ENCODE results near the gene SENP1.
A peak's percentile ranks its signal among the peaks of the same experiment; 100 is the strongest.

The SENP1 gene

GRCh38 chr12:48110691-48111311, 4.9 kb upstream of the SENP1 start:
- DNase-seq = peak; percentile 14

GRCh38 chr12:48109424-48109823, 3.5 kb upstream of the SENP1 start:
- DNase-seq = no peak

- no peak for DNase-seq
These were observed 1.1 kb upstream of the SENP1 start for GRCh38 chr12:48106681-48107613.

GRCh38 chr12:48105321-48105866, 485 bp downstream of the SENP1 start:
- peak; percentile 17 for DNase-seq

- DNase-seq = no peak
These were observed 1.3 kb downstream of the SENP1 start for GRCh38 chr12:48104531-48104930.

GRCh38 chr12:48092611-48093010, 13.3 kb downstream of the SENP1 start:
- peak; percentile 11 for DNase-seq

- no peak for DNase-seq
These were observed 19.6 kb downstream of the SENP1 start for GRCh38 chr12:48086327-48086726.

GRCh38 chr12:48084841-48085460, 20.9 kb downstream of the SENP1 start:
- DNase-seq = no peak

- peak; percentile 26 for DNase-seq
These were observed 21.8 kb downstream of the SENP1 start for GRCh38 chr12:48084066-48084465.

- no peak for DNase-seq
These were observed 25.1 kb downstream of the SENP1 start for GRCh38 chr12:48080821-48081220.

- DNase-seq = no peak
These were observed 25.6 kb downstream of the SENP1 start for GRCh38 chr12:48080285-48080684.

GRCh38 chr12:48078901-48079300, 27.0 kb downstream of the SENP1 start:
- peak; percentile 68 for DNase-seq

- no peak for DNase-seq
These were observed 28.8 kb downstream of the SENP1 start for GRCh38 chr12:48077111-48077510.

GRCh38 chr12:48075832-48076231, 30.0 kb downstream of the SENP1 start:
- DNase-seq = no peak

GRCh38 chr12:48074266-48074665, 31.6 kb downstream of the SENP1 start:
- no peak for DNase-seq

- no peak for DNase-seq
These were observed 33.6 kb downstream of the SENP1 start for GRCh38 chr12:48072266-48072665.

GRCh38 chr12:48071808-48072207, 34.1 kb downstream of the SENP1 start:
- no peak for DNase-seq

- no peak for DNase-seq
These were observed 35.1 kb downstream of the SENP1 start for GRCh38 chr12:48070731-48071130.

GRCh38 chr12:48070033-48070432, 35.8 kb downstream of the SENP1 start:
- DNase-seq = no peak

GRCh38 chr12:48069241-48069640, 36.6 kb downstream of the SENP1 start:
- DNase-seq = peak; percentile 37

GRCh38 chr12:48068457-48068856, 37.4 kb downstream of the SENP1 start:
- peak; percentile 1 for DNase-seq

- no peak for DNase-seq
These were observed 38.5 kb downstream of the SENP1 start for GRCh38 chr12:48067250-48067938.

GRCh38 chr12:48065041-48065440, 40.8 kb downstream of the SENP1 start:
- DNase-seq = no peak
